Neural progenitor cell (in vitro differentiated cells): ENCODE data around the gene LAYN. TPM values are rescaled to one million over a fixed set of nuclear protein-coding genes. Genes with fewer than 3 reads are reported as not detected.

ENCODE experiments used
- DNase-seq: peaks from one replicate; pipeline ENCODE4 v3.0.0-alpha.2; 2016; ENCODE audit warnings: low spot score
- H2AFZ ChIP-seq: fragments of 200-600 bp; sonication (generic); replicated peaks from 2 replicates; pipeline ENCODE4 v1.6.1; 2016; ENCODE audit warnings: antibody characterized with exemption
- H3F3A ChIP-seq: fragments of 200-600 bp; sonication (generic); 2 replicates; pipeline ENCODE4 v1.6.1; 2016; ENCODE audit warnings: antibody characterized with exemption, low read depth
- H3K27ac ChIP-seq: fragments of 200-600 bp; sonication (generic); 2 replicates; pipeline ENCODE4 v1.5.1; 2016; ENCODE audit warnings: mild to moderate bottlenecking
- H3K27me3 ChIP-seq: fragments of 200-600 bp; sonication (generic); 2 replicates; pipeline ENCODE4 v1.6.1; 2016; ENCODE audit warnings: mild to moderate bottlenecking, moderate library complexity
- H3K36me3 ChIP-seq: fragments of 200-600 bp; sonication (generic); 2 replicates; pipeline ENCODE4 v1.5.1; 2016
- H3K4me1 ChIP-seq: fragments of 200-600 bp; sonication (generic); 2 replicates; pipeline ENCODE4 v1.6.1; 2016; ENCODE audit warnings: mixed run types
- H3K4me2 ChIP-seq: fragments of 200-600 bp; sonication (generic); 2 replicates; pipeline ENCODE4 v1.6.1; 2016
- H3K4me3 ChIP-seq: fragments of 200-600 bp; sonication (generic); 2 replicates; pipeline ENCODE4 v1.5.1; 2016
- H3K79me2 ChIP-seq: fragments of 200-600 bp; sonication (generic); 2 replicates; pipeline ENCODE4 v1.6.1; 2016; ENCODE audit warnings: low read depth
- H3K9ac ChIP-seq: fragments of 200-600 bp; sonication (generic); 2 replicates; pipeline ENCODE4 v1.6.1; 2016
- H3K9me3 ChIP-seq: fragments of 200-600 bp; sonication (generic); 2 replicates; pipeline ENCODE4 v1.5.1; 2016; ENCODE audit warnings: low read depth
- H4K20me1 ChIP-seq: fragments of 200-600 bp; sonication (generic); 2 replicates; pipeline ENCODE4 v1.6.1; 2016; ENCODE audit warnings: low read depth
- H3K27ac Mint-ChIP-seq: 3 replicates; pipeline ENCODE4 v1.8.0; 2021; ENCODE audit warnings: mixed read lengths
- H3K27me3 Mint-ChIP-seq: 2 replicates; pipeline ENCODE4 v1.8.0; 2022; ENCODE audit warnings: low read depth, mild to moderate bottlenecking, inconsistent platforms, moderate library complexity, mixed read lengths; ENCODE audit not compliant: insufficient read depth
- H3K36me3 Mint-ChIP-seq: 3 replicates; pipeline ENCODE4 v1.8.0; 2021; ENCODE audit warnings: mixed read lengths
- H3K4me1 Mint-ChIP-seq: 3 replicates; pipeline ENCODE4 v1.8.0; 2021; ENCODE audit warnings: mixed read lengths
- H3K4me3 Mint-ChIP-seq: 3 replicates; pipeline ENCODE4 v1.8.0; 2021; ENCODE audit warnings: mild to moderate bottlenecking, moderate library complexity, mixed read lengths
- H3K9me3 Mint-ChIP-seq: 3 replicates; pipeline ENCODE4 v1.8.0; 2020; ENCODE audit warnings: mixed read lengths
- CTCF ChIP-seq: fragments of 200-600 bp; sonication (generic); IDR thresholded peaks from 2 replicates; pipeline ENCODE4 v1.5.1; 2017; ENCODE audit warnings: antibody characterized with exemption, mild to moderate bottlenecking
- EZH2 ChIP-seq: fragments of 200-600 bp; sonication (generic); IDR thresholded peaks from 2 replicates; pipeline ENCODE4 v1.6.1; 2017; ENCODE audit warnings: antibody characterized with exemption, mild to moderate bottlenecking, moderate library complexity
- EZH2phosphoT487 ChIP-seq: fragments of 200-600 bp; sonication (generic); IDR thresholded peaks from 2 replicates; pipeline ENCODE4 v1.6.1; 2017; ENCODE audit warnings: antibody characterized with exemption
- total RNA-seq: library from RNA; depleted of rRNA; stranded (reverse); fragments of >200 nt; gene quantifications from 2 replicates; pipeline ENCODE4 v1.2.3, GENCODE V29; 2015; ENCODE audit warnings: low replicate concordance

LAYN gene
- total RNA-seq, 1 donor from 2014 or later, result 0.26 TPM

- Histone ChIP-seq H3K4me2 (no peak overlapping the region), H3K9ac (no peak overlapping the region), H3K79me2 (no peaks in the 10 kb centered on the region), H3K9me3 (peaks cover 5% of the 10 kb centered on the region), H3K4me3 (no peak overlapping the region), H3K27ac (no peak overlapping the region), H2AFZ (no peak overlapping the region), H3K4me1 (no peaks in the 10 kb centered on the region), H4K20me1 (no peaks in the 10 kb centered on the region), H3K36me3 (peaks cover 4% of the 10 kb centered on the region), H3K27me3 (no peaks in the 10 kb centered on the region), H3F3A (no peaks in the 10 kb centered on the region)
- H3K27me3 Mint-ChIP-seq, result no peaks in the 10 kb centered on the region
- no peak for DNase-seq
- TF ChIP-seq CTCF (no peak), EZH2 (no peak), EZH2phosphoT487 (no peak)
- no peaks in the 10 kb centered on the region for H3K36me3 Mint-ChIP-seq
- H3K4me1 Mint-ChIP-seq, result no peaks in the 10 kb centered on the region
- no peak overlapping the region for H3K4me3 Mint-ChIP-seq
- no peak overlapping the region for H3K27ac Mint-ChIP-seq
- H3K9me3 Mint-ChIP-seq, result peaks cover 6% of the 10 kb centered on the region
Observed at GRCh38 chr11:111591187-111591960, 50.9 kb downstream of the LAYN start.

- H3K4me1 Mint-ChIP-seq, result no peaks in the 10 kb centered on the region
Observed at GRCh38 chr11:111592491-111592890, 52.0 kb downstream of the LAYN start.

GRCh38 chr11:111596319-111596718, 55.8 kb downstream of the LAYN start:
- H3K4me1 ChIP-seq, result no peaks in the 10 kb centered on the region
- H3K9me3 ChIP-seq, result no peaks in the 10 kb centered on the region
- Mint-ChIP-seq H3K27me3 (no peaks in the 10 kb centered on the region), H3K4me1 (peaks cover 6% of the 10 kb centered on the region), H3K36me3 (no peaks in the 10 kb centered on the region), H3K27ac (no peak overlapping the region), H3K9me3 (peaks cover 3% of the 10 kb centered on the region), H3K4me3 (no peak overlapping the region)
- no peak overlapping the region for H3K4me3 ChIP-seq
- H3K36me3 ChIP-seq, result no peaks in the 10 kb centered on the region
- H3K79me2 ChIP-seq, result no peaks in the 10 kb centered on the region
- no peaks in the 10 kb centered on the region for H3F3A ChIP-seq
- H2AFZ ChIP-seq, result no peak overlapping the region
- H4K20me1 ChIP-seq, result no peaks in the 10 kb centered on the region
- peaks cover 6% of the 10 kb centered on the region for H3K27me3 ChIP-seq
- no peak for TF ChIP-seq EZH2
- no peak for TF ChIP-seq CTCF
- no peak for TF ChIP-seq EZH2phosphoT487
- H3K4me2 ChIP-seq, result no peak overlapping the region
- no peak for DNase-seq
- no peak overlapping the region for H3K27ac ChIP-seq
- no peak overlapping the region for H3K9ac ChIP-seq

More at GRCh38 chr11:111592491-111592890, 52.0 kb downstream of the LAYN start:
- H3K9me3 ChIP-seq, result peaks cover 5% of the 10 kb centered on the region
- TF ChIP-seq EZH2phosphoT487 (no peak), CTCF (no peak), EZH2 (no peak)
- H3K79me2 ChIP-seq, result no peaks in the 10 kb centered on the region
- H3K9ac ChIP-seq, result no peak overlapping the region
- H3K27ac Mint-ChIP-seq, result no peak overlapping the region
- no peaks in the 10 kb centered on the region for H3K27me3 ChIP-seq
- H3K36me3 ChIP-seq, result peaks cover 3% of the 10 kb centered on the region
- H3K4me1 ChIP-seq, result no peaks in the 10 kb centered on the region
- H3K4me2 ChIP-seq, result no peak overlapping the region
- H3K27ac ChIP-seq, result no peak overlapping the region
- no peaks in the 10 kb centered on the region for H3F3A ChIP-seq
- no peaks in the 10 kb centered on the region for H3K36me3 Mint-ChIP-seq
- H3K9me3 Mint-ChIP-seq, result peaks cover 6% of the 10 kb centered on the region
- H3K4me3 Mint-ChIP-seq, result no peak overlapping the region
- no peaks in the 10 kb centered on the region for H3K27me3 Mint-ChIP-seq
- H3K4me3 ChIP-seq, result no peak overlapping the region
- no peaks in the 10 kb centered on the region for H4K20me1 ChIP-seq
- no peak overlapping the region for H2AFZ ChIP-seq
- DNase-seq, result no peak
